ENCODE results near the gene RPL39. TPM values are rescaled to one million over a fixed set of nuclear protein-coding genes. Genes with fewer than 3 reads are reported as not detected.

Gene RPL39
- total RNA-seq, 2 experiments from 2014 or later, result 2,056 to 2,070 TPM

DNA sequence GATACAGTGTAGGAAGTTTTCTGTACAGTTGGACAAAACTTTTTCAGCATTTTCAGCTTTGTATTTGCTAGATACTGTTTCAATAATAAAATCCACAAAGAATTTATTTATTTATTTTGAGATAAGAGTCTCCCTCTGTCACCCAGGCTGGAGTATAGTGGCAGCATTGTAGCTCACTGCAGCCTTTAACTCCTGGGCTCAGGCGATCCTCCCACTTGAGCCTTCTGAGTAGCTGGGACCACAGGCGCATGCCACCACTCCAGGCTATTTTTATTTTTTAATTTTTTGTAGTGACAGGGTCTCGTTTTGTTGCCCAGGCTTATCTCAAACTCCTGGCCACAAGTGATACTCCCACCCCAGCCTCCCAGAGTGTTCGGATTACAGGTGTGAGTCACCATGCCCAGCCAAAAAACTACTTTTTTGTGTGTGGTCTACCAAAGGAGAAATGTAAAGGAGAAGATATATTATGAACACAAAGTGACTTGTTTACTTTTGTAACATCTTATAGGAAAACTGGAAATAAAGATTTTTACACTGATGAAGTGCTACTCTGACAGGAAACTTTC, 46.1 kb downstream of the RPL39 start:
- POLR2A ChIA-PET, result interaction anchor here (0.6 kb wide), 1 partner anchor 207 kb away, joined by 4 read pairs; no protein-coding TSS in a partner anchor
- Mint-ChIP-seq H3K27ac (no peak overlapping the region), H3K4me3 (no peak overlapping the region), H3K4me1 (no peaks in the 10 kb centered on the region), H3K36me3 (ENCODE audit: low read depth) (no peaks in the 10 kb centered on the region), H3K27me3 (no peaks in the 10 kb centered on the region), H3K9me3 (no peaks in the 10 kb centered on the region)
- CTCF ChIA-PET, result interaction anchor here (0.6 to 2.4 kb wide), 4 partner anchors 8 to 128 kb away, joined by 3 to 8 read pairs (median 5); no protein-coding TSS in a partner anchor
- DNase-seq, result no peak

DNA sequence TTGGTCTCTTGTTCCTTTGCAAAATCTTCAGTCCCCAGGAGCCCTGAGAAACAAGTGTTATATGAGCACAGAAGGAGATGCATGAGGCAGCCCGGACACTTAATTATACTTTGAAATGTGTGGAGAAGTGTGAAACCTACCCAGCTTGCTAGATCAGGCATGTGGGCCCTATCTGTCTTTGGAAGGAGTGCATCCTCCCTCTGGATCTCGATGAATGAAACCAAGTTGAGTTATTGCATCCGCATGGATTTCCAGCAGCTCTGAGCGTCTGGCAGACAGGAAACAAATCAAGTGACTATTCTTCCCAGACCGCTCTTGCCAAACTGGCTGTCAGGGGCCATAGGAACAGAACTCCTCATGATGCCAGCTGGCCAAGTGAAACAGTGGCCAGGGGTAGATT, 52.7 kb downstream of the RPL39 start:
- Mint-ChIP-seq H3K36me3 (ENCODE audit: low read depth) (no peaks in the 10 kb centered on the region), H3K4me3 (no peak overlapping the region), H3K4me1 (no peaks in the 10 kb centered on the region), H3K27ac (no peak overlapping the region), H3K27me3 (no peaks in the 10 kb centered on the region), H3K9me3 (no peaks in the 10 kb centered on the region)
- no peak for DNase-seq
- ChIA-PET POLR2A (no interaction called here), CTCF (interaction anchor here (2.6 kb wide), 1 partner anchor 10 kb away, joined by 10 read pairs; no protein-coding TSS in a partner anchor)

Other genes with a start within 250 kb of the RPL39 start
- gene STEEP1, start 226.2 kb downstream of the RPL39 start, total RNA-seq, result 10 to 100 TPM; 17.7 to 17.9 TPM
- 10 to 100 TPM; 76.2 to 79.6 TPM for gene UBE2A, start 217.1 kb downstream of the RPL39 start, total RNA-seq
- 10 to 100 TPM; 13.8 to 14.7 TPM for gene NKRF, start 185.2 kb downstream of the RPL39 start, total RNA-seq
- 100 to 1,000 TPM; 214 to 219 TPM for gene SEPTIN6, start 98.5 kb downstream of the RPL39 start, total RNA-seq
- gene SOWAHD, start 33.0 kb downstream of the RPL39 start, total RNA-seq, result 1 to 10 TPM; 1.9 TPM
- gene UPF3B, start 61.3 kb upstream of the RPL39 start, total RNA-seq, result 10 to 100 TPM in 1 of 2 experiments, 1 to 10 TPM in 1; 9.4 to 11.2 TPM
- gene RNF113A, start 80.1 kb upstream of the RPL39 start, total RNA-seq, result 10 to 100 TPM; 33.0 to 36.2 TPM
- 100 to 1,000 TPM; 104 to 108 TPM for gene NDUFA1, start 80.2 kb upstream of the RPL39 start, total RNA-seq
- gene AKAP14, start 104.3 kb upstream of the RPL39 start, total RNA-seq, result not detected
- gene NKAP, start 152.1 kb upstream of the RPL39 start, total RNA-seq, result 10 to 100 TPM; 10.2 to 10.4 TPM